ENCODE results near the gene GFER.

DNA sequence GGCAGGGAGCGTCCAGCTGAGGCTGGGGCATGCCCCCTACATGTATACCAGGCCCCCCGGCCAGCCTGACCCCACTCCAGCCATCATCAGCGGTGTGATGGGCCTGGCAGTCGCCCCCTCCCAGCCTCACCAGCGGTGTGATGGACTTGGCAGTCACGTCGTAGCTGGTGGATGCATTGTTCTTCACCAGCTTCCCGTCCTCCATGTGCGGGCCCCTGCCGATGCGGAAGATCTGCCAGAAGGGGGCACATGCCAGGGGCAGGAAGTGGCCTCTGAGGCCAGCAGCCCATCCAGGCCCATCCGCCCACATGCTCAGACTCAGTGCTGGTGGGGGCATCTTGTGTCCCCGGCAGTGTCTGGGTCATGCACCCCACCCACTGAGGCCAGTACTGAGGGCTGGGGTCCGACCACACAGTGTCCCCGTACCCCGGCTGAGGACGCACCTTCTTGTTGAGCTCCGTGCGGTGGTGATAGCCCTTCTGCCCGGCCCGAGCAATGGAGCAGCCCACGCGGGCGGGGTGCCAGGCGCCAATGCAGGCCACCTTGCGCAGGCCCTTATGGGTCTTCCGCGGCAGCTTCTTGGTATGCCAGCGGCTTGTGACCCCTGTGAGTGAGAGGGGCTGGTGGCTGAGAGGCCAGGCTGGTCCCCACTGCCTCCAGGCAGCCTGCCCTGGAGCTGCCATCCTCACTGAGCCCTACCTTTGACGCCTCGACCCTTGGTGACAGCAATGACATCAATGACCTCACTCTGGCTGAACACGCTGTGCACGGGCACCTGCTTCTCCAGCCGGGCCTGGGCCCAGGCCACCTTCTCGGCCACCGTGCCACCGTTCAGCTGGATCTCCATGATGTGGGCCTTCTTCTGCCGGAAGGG lies 37.3 kb upstream of the GFER start:
- TF ChIP-seq ZNF843 (tag by site-specific recombination; IDR thresholded peaks at IDR 0.05) = no peak
- no peak for TF ChIP-seq ZNF2 (tag by site-specific recombination; IDR thresholded peaks at IDR 0.05)
- no peak for TF ChIP-seq KLF10 (tag by site-specific recombination; IDR thresholded peaks at IDR 0.05)
- TF ChIP-seq, protein P1, sequence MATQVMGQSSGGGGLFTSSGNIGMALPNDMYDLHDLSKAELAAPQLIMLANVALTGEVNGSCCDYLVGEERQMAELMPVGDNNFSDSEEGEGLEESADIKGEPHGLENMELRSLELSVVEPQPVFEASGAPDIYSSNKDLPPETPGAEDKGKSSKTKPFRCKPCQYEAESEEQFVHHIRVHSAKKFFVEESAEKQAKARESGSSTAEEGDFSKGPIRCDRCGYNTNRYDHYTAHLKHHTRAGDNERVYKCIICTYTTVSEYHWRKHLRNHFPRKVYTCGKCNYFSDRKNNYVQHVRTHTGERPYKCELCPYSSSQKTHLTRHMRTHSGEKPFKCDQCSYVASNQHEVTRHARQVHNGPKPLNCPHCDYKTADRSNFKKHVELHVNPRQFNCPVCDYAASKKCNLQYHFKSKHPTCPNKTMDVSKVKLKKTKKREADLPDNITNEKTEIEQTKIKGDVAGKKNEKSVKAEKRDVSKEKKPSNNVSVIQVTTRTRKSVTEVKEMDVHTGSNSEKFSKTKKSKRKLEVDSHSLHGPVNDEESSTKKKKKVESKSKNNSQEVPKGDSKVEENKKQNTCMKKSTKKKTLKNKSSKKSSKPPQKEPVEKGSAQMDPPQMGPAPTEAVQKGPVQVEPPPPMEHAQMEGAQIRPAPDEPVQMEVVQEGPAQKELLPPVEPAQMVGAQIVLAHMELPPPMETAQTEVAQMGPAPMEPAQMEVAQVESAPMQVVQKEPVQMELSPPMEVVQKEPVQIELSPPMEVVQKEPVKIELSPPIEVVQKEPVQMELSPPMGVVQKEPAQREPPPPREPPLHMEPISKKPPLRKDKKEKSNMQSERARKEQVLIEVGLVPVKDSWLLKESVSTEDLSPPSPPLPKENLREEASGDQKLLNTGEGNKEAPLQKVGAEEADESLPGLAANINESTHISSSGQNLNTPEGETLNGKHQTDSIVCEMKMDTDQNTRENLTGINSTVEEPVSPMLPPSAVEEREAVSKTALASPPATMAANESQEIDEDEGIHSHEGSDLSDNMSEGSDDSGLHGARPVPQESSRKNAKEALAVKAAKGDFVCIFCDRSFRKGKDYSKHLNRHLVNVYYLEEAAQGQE (tag by site-specific recombination; IDR thresholded peaks at IDR 0.05) = no peak
- no peak for TF ChIP-seq ZFP41 (tag by site-specific recombination; IDR thresholded peaks at IDR 0.05; ENCODE audit: borderline replicate concordance)
- TF ChIP-seq ZNF138 (tag by site-specific recombination; IDR thresholded peaks at IDR 0.05; ENCODE audit: borderline replicate concordance) = no peak
- TF ChIP-seq ZNF174 (tag by site-specific recombination; IDR thresholded peaks at IDR 0.05) = no peak
- no peak for TF ChIP-seq ZBTB21 (tag by site-specific recombination; IDR thresholded peaks at IDR 0.05)
- TF ChIP-seq ZNF423 (tag by site-specific recombination; IDR thresholded peaks at IDR 0.05) = no peak
